Brain microvascular endothelial cell (primary cell): Measurements from ENCODE around the gene TRIM32.
A peak's percentile ranks its signal among the peaks of the same experiment; 100 is the strongest.

Experiments used
- DNase-seq: peaks from one replicate; pipeline ENCODE4 v3.0.0-alpha.2; 2020
- H3K27ac ChIP-seq: fragments of 250-450 bp; sonication (Bioruptor Pico); 2 replicates; pipeline ENCODE4 v1.5.1; 2020; ENCODE audit warnings: mild to moderate bottlenecking, moderate library complexity
- H3K27me3 ChIP-seq: fragments of 250-450 bp; sonication (Bioruptor Pico); replicated peaks from 2 replicates; pipeline ENCODE4 v1.5.1; 2020; ENCODE audit warnings: mild to moderate bottlenecking
- H3K36me3 ChIP-seq: fragments of 250-450 bp; sonication (Bioruptor Pico); replicated peaks from 2 replicates; pipeline ENCODE4 v1.5.1; 2020; ENCODE audit warnings: mild to moderate bottlenecking
- H3K4me3 ChIP-seq: 2 replicates; pipeline ENCODE4 v1.5.1; 2011; ENCODE audit warnings: low read depth, mild to moderate bottlenecking, control low read depth, low read length, moderate library complexity
- CTCF ChIP-seq: IDR thresholded peaks from 2 replicates; pipeline ENCODE4 v1.5.1; 2011; ENCODE audit warnings: low read depth, mild to moderate bottlenecking, moderate library complexity, low read length, control low read depth, inconsistent platforms; ENCODE audit errors: missing control alignments
- in situ Hi-C: cut with HindIII; loops from 2 replicates; pipeline ENCODE4 v1.10.0; 2017; ENCODE audit warnings: low sequenced_read_pairs, low pct_ligation_motif_present

The TRIM32 gene

GRCh38 chr9:116736399-116737151, 49.5 kb downstream of the TRIM32 start:
- H3K4me3 ChIP-seq: no peak overlapping the region
- DNase-seq: no peak
- no peak for TF ChIP-seq CTCF
- in situ Hi-C loops: no loop called here
- H3K27ac ChIP-seq: no peak overlapping the region
- no peaks in the 10 kb centered on the region for H3K36me3 ChIP-seq
- H3K27me3 ChIP-seq: no peaks in the 10 kb centered on the region

GRCh38 chr9:116737152-116737546, 50.0 kb downstream of the TRIM32 start:
- Histone ChIP-seq H3K4me3 (no peak overlapping the region), H3K27me3 (no peaks in the 10 kb centered on the region), H3K36me3 (no peaks in the 10 kb centered on the region), H3K27ac (no peak overlapping the region)
- in situ Hi-C loops: no loop called here
- peak; percentile 73 for DNase-seq
- TF ChIP-seq CTCF: peak; percentile 94

- Histone ChIP-seq H3K27me3 (no peaks in the 10 kb centered on the region), H3K27ac (no peak overlapping the region), H3K36me3 (no peaks in the 10 kb centered on the region), H3K4me3 (no peak overlapping the region)
- no peak for TF ChIP-seq CTCF
- no peak for DNase-seq
- in situ Hi-C loops: no loop called here
Measured at GRCh38 chr9:116741086-116741740, 54.1 kb downstream of the TRIM32 start.

GRCh38 chr9:116741742-116742141, 54.6 kb downstream of the TRIM32 start:
- Histone ChIP-seq H3K4me3 (no peak overlapping the region), H3K36me3 (no peaks in the 10 kb centered on the region), H3K27ac (no peak overlapping the region), H3K27me3 (no peaks in the 10 kb centered on the region)
- no peak for DNase-seq
- no peak for TF ChIP-seq CTCF
- in situ Hi-C loops: no loop called here

GRCh38 chr9:116749176-116749575, 62.1 kb downstream of the TRIM32 start:
- in situ Hi-C loops: no loop called here

More at GRCh38 chr9:116749176-116749575, 62.1 kb downstream of the TRIM32 start:
- Histone ChIP-seq H3K27me3 (no peaks in the 10 kb centered on the region), H3K4me3 (no peak overlapping the region), H3K36me3 (no peaks in the 10 kb centered on the region), H3K27ac (no peak overlapping the region)
- no peak for DNase-seq
- no peak for TF ChIP-seq CTCF
